HEK293T (cell line): ENCODE data around the gene CD96.

ENCODE experiments used
- ARNT ChIP-seq: fragments of 450-650 bp; IDR thresholded peaks from 2 replicates; pipeline ENCODE4 v1.6.1; 2017; ENCODE audit warnings: mild to moderate bottlenecking
- BHLHE40 ChIP-seq: fragments of 450-650 bp; IDR thresholded peaks from 2 replicates; pipeline ENCODE4 v1.6.1; 2016; ENCODE audit warnings: mild to moderate bottlenecking, moderate library complexity, borderline replicate concordance
- ELF4 ChIP-seq: fragments of 450-650 bp; IDR thresholded peaks from 2 replicates; pipeline ENCODE4 v1.6.1; 2017; ENCODE audit warnings: antibody characterized with exemption
- FOXA1 ChIP-seq: fragments of 450-650 bp; IDR thresholded peaks from 2 replicates; pipeline ENCODE4 v1.6.1; 2016; ENCODE audit warnings: mild to moderate bottlenecking
- FOXK2 ChIP-seq: fragments of 450-650 bp; IDR thresholded peaks from 2 replicates; pipeline ENCODE4 v1.6.1; 2016; ENCODE audit warnings: mild to moderate bottlenecking
- NFRKB ChIP-seq: fragments of 450-650 bp; IDR thresholded peaks from 2 replicates; pipeline ENCODE4 v1.6.1; 2016; ENCODE audit warnings: mild to moderate bottlenecking, moderate library complexity
- SP1 ChIP-seq: fragments of 450-650 bp; IDR thresholded peaks from 2 replicates; pipeline ENCODE4 v1.6.1; 2017
- SUZ12 ChIP-seq: fragments of 450-650 bp; IDR thresholded peaks from 2 replicates; pipeline ENCODE4 v1.6.1; 2016; ENCODE audit warnings: mild to moderate bottlenecking

DNA sequence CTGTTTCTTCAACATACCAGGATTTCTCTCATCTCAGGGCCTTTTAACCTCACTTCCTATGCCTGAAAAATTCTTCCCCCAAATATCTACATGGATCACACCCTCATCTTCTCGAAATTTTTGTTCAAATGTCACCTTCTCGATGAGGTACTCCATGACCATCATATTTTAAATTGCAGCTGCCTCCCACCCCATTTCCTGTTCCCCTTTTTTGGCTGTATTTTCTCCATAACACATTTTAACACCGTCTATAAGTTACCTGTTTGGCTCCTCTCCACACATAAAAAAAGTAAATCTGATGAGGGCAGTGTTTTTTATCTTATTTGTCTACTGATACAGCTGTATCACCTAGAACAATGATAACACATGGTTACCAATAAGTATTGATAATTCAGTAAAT lies 73.9 kb downstream of the CD96 start:
- no peak for TF ChIP-seq FOXK2
- no peak for TF ChIP-seq BHLHE40
- no peak for TF ChIP-seq SP1
- TF ChIP-seq SUZ12: no peak
- no peak for TF ChIP-seq FOXA1
- TF ChIP-seq NFRKB: no peak
- no peak for TF ChIP-seq ELF4
- TF ChIP-seq ARNT: no peak
